ENCODE data around the gene GRM7.

GRCh38 chr3:7585052-7585451 is 724.1 kb downstream of the GRM7 start:
- TF ChIP-seq CTCF (IDR thresholded peaks at IDR 0.05; ENCODE audit: low read depth, low read length) (no peak), EZH2phosphoT487 (IDR thresholded peaks at IDR 0.05; ENCODE audit: low read depth) (no peak)
